Tongue (tissue), 2 donors: ENCODE measurements around the gene GULP1. TPM values are rescaled to one million over a fixed set of nuclear protein-coding genes. Genes with fewer than 3 reads are reported as not detected.
"Not testable (repeated sequence)": the region's sequence is repeated elsewhere in the genome, so short reads cannot be mapped to it uniquely, and the experiment has no call there.

Experiments used
- DNase-seq: peaks from one replicate; pipeline ENCODE4 v3.0.0-alpha.2; 2015
- total RNA-seq: library from RNA; depleted of rRNA; stranded (reverse); fragments of >200 nt; gene quantifications from one replicate; pipeline ENCODE4 v1.2.3, GENCODE V29; 2014

GULP1 gene
- total RNA-seq, 1 donor from 2014 or later: 62.0 TPM

GRCh38 chr2:188529710-188530109 lies 238.0 kb downstream of the GULP1 start:
- DNase-seq: no peak

- no peak for DNase-seq
Measured at GRCh38 chr2:188534875-188535274, 243.2 kb downstream of the GULP1 start.

DNA sequence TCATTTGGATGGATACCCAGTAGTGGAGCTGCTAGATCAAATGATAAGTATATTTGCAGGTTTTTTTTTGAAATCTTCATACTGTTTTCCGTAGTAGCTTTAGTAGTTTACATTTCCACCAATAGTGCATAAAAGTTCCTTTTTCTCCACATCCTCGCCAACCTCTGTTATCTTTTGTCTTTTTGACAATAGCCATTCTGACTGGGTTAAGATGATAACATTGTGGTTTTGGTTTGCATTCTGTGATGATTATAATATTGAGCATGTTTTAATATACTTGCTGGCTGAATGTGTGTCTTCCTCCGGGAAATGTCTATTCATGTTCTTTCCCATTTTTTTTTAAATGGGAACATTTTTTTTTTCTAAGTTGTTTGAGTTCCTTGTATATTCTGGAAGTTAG lies 260.0 kb downstream of the GULP1 start:
- DNase-seq: no peak

DNA sequence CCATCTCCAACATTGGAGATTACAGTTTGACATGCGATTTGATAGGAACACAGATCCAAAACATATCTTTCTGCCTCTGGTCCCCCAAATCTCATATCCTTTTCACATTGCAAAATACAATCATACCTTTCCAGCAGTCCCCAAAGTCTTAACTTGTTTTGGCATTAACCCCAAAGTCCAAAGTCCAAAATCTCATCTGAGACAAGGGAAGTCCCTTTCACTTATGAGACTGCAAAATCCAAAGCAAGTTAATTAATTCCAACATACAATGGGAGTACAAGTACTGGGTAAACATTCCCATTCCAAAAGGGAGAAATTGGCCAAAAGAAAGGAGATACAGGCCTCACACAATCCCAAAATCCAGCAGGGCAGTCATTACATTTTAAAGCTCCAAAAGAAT lies 265.4 kb downstream of the GULP1 start:
- DNase-seq: no peak

GRCh38 chr2:188559455-188559854 lies 267.8 kb downstream of the GULP1 start:
- DNase-seq: not testable (repeated sequence)

- no peak for DNase-seq
Measured at GRCh38 chr2:188561473-188561979, 269.9 kb downstream of the GULP1 start.

- DNase-seq: peak; percentile 67
Measured at GRCh38 chr2:188569431-188570165, 277.9 kb downstream of the GULP1 start.

DNA sequence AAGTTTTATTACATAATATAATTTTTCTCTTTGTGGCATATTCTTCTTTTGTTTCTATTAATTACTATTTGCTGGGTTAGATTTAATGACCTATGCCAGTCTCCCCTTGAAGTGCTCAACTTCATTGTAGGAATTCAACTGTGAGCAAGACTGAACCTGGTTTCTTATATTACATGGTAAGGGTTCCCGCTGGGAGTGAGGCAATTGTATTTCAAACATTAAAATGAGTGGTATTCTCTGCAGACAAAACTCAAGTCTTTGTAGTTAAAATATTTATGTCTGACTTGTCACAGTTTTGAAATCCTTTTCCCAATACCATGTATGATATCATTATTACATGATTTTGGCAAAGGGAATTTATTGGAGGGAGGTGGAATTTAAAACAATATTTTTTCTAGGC lies 278.7 kb downstream of the GULP1 start:
- DNase-seq: no peak

- no peak for DNase-seq
Measured at GRCh38 chr2:188571543-188572303, 280.0 kb downstream of the GULP1 start.

DNA sequence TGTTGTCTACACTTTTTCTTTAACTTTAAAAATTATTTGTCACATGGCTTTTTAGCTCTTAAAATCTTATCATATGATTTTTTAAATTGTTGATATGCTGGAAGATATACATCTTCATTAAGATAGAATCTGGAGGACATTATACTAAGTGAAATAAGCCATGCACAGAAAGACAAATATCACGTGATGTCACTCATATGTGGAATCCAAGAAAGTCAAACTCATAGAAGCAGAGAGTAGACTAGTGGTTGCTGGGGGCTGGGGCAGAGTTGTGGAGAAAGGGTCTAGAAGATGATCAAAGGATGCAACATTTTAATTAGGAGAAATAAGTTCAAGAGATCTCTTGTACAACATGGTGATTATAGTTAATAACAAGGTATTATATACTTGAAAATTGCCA lies 280.9 kb downstream of the GULP1 start:
- DNase-seq: no peak

DNA sequence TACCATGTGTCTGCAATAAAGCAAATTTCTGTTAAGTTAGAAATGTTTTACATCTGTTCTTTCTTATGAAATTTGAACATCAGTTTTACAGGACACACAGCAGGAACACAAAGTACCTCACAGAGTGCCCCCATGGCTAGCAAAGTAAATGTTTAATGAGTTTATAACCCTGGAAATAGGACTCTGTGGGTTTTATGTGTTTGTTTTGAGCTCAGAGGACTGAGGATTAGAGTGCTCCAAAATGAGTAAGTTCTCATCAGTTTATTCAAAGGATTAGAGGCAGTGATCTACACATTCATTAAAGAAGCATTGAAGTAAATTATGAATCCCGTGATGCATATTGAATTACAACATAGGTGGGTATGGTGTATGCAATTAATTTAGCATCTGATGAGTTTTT lies 281.8 kb downstream of the GULP1 start:
- DNase-seq: no peak

DNA sequence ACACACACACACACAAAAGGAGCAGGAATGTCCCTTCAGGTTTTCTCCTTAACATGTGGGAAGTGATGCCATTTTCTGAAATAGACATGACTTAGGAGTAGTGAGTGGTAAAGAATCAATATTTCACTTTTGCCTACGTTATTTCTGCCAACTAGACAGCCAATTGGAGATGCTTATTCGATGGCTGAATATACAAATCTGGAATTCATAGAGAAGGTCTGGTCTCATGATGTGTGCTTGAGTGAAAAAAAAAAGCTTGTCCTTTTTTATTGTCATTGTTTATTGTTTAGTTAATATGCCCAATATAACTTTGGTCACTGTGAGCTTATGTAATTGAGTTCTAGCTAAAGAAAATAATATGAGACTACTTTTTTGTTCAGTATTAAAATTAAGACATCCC lies 284.3 kb downstream of the GULP1 start:
- no peak for DNase-seq

DNA sequence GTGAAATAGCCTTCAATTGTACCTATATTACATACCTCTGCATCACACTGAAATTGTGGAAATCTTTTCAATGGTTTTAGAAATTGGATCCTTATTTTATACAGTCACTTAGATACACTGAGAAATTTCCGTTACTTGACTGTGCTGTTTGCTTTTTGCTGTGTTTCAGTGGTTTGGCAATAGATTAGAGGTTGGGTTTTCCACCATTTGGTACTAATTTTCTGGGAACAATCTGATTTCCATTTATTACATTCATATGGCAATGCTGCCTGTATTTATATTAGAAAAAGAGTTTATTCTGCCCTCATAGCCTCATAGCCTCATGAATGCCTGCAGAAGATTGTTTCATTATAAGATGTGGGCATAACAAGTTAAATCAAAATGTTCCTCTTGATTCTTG lies 285.0 kb downstream of the GULP1 start:
- peak; percentile 29 for DNase-seq

GRCh38 chr2:188577231-188577630 lies 285.6 kb downstream of the GULP1 start:
- DNase-seq: no peak

DNA sequence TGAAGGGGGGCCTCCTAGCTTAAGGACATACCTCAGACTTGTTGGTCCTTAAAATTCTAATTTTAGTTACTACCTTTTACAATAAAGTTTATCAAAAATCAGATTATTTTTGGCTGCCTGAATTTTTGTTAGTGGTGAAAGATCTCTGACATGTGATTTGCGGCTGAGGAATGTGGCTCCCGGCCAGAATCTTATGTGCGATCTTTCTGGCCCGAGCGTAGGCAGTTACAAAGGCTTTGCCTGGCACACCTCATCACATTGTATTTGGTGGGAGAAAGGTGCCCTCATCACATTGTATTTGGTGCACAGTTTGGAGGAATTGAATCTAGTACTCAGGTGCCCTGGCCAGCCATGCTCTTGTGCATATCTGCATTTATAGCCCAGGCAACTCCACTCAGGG lies 289.1 kb downstream of the GULP1 start:
- no peak for DNase-seq

DNA sequence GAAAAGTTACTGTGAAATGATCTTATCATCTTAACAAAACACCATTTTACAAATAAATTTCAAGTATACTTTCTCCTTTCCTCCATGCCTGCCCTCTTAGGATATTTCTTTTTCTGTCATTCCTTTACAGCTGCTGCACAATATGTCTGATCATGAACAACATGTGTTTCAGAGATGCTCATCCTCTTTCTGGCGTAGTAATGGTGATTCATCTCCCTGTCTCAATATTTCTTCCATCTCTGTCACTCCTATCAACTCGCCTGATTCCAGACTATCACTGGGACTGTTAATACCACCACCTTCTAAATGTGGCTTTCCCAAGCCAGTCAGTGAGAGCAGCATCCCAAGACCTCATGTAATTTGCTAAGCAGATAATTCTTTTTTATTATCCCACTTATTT lies 290.5 kb downstream of the GULP1 start:
- DNase-seq: no peak

- DNase-seq: no peak
Measured at GRCh38 chr2:188588235-188588634, 296.6 kb downstream of the GULP1 start.

DNA sequence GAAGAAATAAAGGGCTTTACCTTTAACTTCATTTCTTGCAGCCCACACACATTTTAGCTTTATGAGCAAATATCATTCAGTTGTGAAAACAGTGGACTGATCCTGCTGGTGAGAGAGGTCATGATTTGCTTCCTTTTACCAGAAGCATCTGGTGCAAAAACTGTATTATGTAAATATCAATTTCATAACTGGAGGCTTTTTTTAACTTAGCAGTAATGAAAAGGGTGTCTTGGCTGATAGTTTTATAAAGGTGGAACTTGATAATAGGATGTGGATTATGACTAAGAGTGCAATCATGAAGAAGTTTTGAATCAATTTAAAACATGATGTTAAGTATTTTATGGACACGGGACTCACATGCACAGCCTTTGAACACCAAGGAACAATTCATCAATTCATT lies 304.4 kb downstream of the GULP1 start:
- DNase-seq: no peak

GRCh38 chr2:188598551-188598950 lies 306.9 kb downstream of the GULP1 start:
- DNase-seq: no peak

DNA sequence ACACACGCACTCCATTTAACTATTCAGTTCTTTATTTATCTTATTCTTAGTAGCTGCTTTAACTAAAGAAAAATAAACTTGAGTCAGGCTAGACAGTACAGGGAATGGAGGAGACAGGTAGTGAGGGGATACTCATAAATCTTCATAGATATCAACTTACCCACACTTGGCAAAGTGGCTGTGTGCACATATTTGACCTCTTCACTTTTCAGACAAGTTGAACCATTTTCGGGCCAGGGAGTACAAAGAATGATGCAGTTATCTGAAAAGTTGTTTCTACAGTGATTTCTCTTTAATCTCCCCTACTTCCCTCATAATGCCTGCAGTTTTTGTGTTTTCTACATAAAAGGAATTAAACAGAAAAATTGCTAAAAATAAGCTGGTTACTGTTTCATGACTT lies 307.5 kb downstream of the GULP1 start:
- no peak for DNase-seq

GRCh38 chr2:188600536-188601210 lies 309.0 kb downstream of the GULP1 start:
- DNase-seq: no peak

DNA sequence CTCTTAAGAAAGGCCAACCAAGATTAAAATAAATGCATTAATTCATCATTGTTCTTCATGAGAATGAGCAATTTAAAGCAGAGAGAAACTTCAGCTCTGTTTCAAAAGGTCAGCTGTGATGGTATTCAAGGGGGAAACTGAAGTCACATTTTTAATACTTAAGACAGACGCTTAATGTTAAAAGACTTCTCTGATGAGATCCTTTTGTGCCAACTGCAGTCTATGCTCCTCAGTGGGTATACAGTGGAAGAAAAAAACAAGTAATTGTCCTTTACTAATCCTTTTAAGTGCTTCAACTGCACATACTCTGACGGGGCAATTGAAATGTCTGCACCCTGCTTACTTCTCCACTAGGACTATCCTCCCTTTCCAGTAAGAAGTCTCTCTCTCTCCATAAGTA lies 309.7 kb downstream of the GULP1 start:
- no peak for DNase-seq

- no peak for DNase-seq
Measured at GRCh38 chr2:188601927-188602326, 310.3 kb downstream of the GULP1 start.
